ENCODE data around the gene COBL.

Gene COBL

DNA sequence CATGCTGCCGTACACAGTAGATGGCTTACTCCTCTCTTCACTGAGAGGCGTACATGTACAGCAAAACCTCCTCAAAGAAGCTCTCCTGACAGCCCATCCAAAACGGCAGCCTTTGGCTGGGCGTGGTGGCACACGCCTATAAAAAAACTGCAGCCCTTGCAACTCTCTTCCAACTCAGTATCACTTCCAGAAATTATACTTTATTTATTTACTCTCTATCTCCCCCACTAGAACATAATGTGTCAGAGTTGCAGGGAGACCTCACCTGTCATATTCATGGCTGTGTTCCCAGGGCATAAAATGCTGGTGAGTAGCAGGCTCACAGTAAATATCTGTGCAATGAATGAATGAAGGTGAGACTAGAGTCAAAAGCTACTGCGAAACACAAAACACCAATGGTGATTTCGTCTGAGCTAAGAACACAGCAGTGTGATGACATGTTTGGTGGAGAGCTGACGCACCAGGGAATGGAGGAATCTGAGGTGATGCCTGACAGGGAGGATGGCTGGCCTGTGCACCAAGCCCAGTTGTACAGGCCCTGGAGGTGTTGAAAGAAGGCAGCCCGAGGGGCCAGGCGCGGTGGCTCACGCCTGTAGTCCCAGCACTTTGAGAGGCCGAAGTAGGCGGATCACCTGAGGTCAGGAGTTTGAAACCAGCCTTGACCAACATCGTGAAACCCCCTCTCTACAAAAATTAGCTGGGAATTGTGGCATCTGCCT lies 55.3 kb downstream of the COBL start:
- Mint-ChIP-seq H3K27me3 (peaks cover 21% of the 10 kb centered on the region), H3K4me3 (no peak overlapping the region), H3K36me3 (ENCODE audit: insufficient read depth) (no peaks in the 10 kb centered on the region), H3K4me1 (no peaks in the 10 kb centered on the region), H3K27ac (ENCODE audit: low read depth) (no peak overlapping the region), H3K9me3 (no peaks in the 10 kb centered on the region)
- no peak for DNase-seq (ENCODE audit: low spot score in 2 of 2)
- no peak for ATAC-seq (replicated peaks; ENCODE audit: extremely low read depth, poor library complexity, severe bottlenecking)

DNA sequence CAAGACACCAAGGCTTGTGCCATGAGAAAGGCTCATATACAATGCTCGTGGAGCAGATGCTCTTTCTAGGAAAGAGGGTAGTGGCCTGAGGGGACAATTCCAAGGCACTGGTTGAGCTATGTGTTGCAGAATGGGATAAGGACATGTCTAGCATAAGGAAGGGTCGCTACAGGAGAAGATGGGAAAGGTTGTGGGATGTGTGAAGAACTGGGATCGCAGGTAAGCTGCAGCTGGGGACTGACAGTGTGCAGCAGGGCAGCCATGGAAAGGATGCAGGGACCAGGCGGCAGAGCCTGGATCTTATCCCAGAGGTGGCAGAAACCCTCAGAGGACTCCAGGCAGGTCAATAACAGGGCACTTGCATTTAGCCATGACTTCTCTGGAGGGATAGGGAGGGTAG lies 56.1 kb downstream of the COBL start:
- Mint-ChIP-seq H3K27ac (ENCODE audit: low read depth) (no peak overlapping the region), H3K4me3 (no peak overlapping the region), H3K9me3 (no peaks in the 10 kb centered on the region), H3K27me3 (peaks cover 21% of the 10 kb centered on the region), H3K4me1 (no peaks in the 10 kb centered on the region), H3K36me3 (ENCODE audit: insufficient read depth) (no peaks in the 10 kb centered on the region)
- DNase-seq (ENCODE audit: low spot score in 2 of 2) (no peak), ATAC-seq (replicated peaks; ENCODE audit: extremely low read depth, poor library complexity, severe bottlenecking) (no peak)

- ATAC-seq (replicated peaks; ENCODE audit: extremely low read depth, poor library complexity, severe bottlenecking) (no peak), DNase-seq (ENCODE audit: low spot score in 2 of 2) (no peak)
- no peak overlapping the region for H3K27ac Mint-ChIP-seq (ENCODE audit: low read depth)
- no peaks in the 10 kb centered on the region for H3K9me3 Mint-ChIP-seq
- no peaks in the 10 kb centered on the region for H3K4me1 Mint-ChIP-seq
- H3K27me3 Mint-ChIP-seq, result peaks cover 21% of the 10 kb centered on the region
- H3K4me3 Mint-ChIP-seq, result no peak overlapping the region
- no peaks in the 10 kb centered on the region for H3K36me3 Mint-ChIP-seq (ENCODE audit: insufficient read depth)
Observed at GRCh38 chr7:51259766-51260165, 56.8 kb downstream of the COBL start.

DNA sequence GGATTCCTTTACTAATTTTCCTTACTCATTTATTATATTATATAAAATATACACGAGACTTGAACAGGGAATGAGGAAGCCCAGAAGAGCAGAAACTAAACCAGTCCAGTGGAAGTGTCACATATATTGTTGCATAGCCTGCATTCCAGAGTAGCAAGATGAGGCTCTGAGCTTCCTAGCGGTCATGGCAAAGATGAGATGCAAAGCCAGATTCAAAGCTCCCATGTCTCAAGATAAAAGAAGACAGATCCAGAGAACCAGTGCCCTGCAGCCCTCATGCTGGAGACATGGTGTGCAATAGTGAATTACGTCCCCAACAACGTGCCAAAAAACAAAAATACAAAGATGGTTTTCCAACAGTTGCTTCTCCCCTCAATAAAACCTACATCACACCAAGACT lies 59.7 kb downstream of the COBL start:
- Mint-ChIP-seq H3K27me3 (peaks cover 21% of the 10 kb centered on the region), H3K9me3 (no peaks in the 10 kb centered on the region), H3K4me1 (no peaks in the 10 kb centered on the region), H3K36me3 (ENCODE audit: insufficient read depth) (no peaks in the 10 kb centered on the region), H3K4me3 (no peak overlapping the region), H3K27ac (ENCODE audit: low read depth) (no peak overlapping the region)
- ATAC-seq (replicated peaks; ENCODE audit: extremely low read depth, poor library complexity, severe bottlenecking) (no peak), DNase-seq (ENCODE audit: low spot score in 2 of 2) (no peak)

DNA sequence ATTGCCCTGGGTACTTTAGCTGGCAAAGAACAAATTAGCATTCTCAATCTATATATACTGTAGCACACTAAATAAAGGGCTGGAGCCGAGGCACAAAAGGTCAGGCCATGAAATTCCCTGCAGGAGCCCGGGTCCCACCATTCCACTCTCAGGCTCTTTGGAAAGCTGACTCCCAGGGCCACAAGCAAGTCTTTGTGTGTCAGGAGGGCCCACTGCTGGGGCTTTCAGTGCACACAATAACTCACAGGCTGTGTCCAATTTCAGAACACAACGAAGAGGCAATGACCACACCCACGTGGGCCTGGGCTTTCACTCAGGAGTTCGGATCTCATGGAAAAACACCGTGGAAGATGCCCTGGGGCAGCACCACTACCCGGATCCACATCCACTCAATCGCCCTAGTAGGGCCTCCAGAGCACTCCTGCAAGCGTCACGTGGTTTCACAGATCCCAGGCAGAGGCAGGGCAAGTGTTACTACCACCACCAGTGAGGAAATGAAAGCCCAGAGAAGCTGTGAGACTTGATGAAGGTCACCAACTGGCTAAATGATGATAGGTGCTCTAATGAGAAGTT lies 60.3 kb downstream of the COBL start:
- Mint-ChIP-seq H3K4me3 (no peak overlapping the region), H3K36me3 (ENCODE audit: insufficient read depth) (no peaks in the 10 kb centered on the region), H3K9me3 (no peaks in the 10 kb centered on the region), H3K4me1 (no peaks in the 10 kb centered on the region), H3K27ac (ENCODE audit: low read depth) (no peak overlapping the region), H3K27me3 (peaks cover 15% of the 10 kb centered on the region)
- DNase-seq (ENCODE audit: low spot score in 2 of 2) (no peak), ATAC-seq (replicated peaks; ENCODE audit: extremely low read depth, poor library complexity, severe bottlenecking) (no peak)

- H3K27me3 Mint-ChIP-seq, result peaks cover 8% of the 10 kb centered on the region
- H3K9me3 Mint-ChIP-seq, result no peaks in the 10 kb centered on the region
- no peak for DNase-seq (ENCODE audit: low spot score in 2 of 2)
- no peak overlapping the region for H3K4me3 Mint-ChIP-seq
- no peak overlapping the region for H3K27ac Mint-ChIP-seq (ENCODE audit: low read depth)
- no peaks in the 10 kb centered on the region for H3K4me1 Mint-ChIP-seq
- ATAC-seq (replicated peaks; ENCODE audit: extremely low read depth, poor library complexity, severe bottlenecking), result no peak
- no peaks in the 10 kb centered on the region for H3K36me3 Mint-ChIP-seq (ENCODE audit: insufficient read depth)
Observed at GRCh38 chr7:51255536-51256208, 60.9 kb downstream of the COBL start.

DNA sequence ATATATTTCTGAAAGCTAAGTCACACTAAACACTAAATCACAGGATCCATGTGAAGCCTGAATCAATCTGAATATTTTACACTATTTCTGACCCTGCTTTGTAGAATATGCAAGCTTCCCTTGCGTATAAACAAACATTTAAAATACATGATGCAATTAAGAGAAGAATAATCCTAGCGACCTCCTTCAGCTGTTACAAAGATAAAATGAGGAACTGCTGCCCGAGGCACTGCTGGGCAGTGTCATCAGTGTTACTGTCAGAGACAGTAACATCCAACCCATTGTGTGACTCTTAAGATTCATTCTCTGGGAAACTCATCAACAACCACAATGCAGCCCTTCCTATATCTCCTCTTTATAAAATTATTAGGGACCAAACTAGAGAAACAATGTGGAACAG lies 61.6 kb downstream of the COBL start:
- no peaks in the 10 kb centered on the region for H3K36me3 Mint-ChIP-seq (ENCODE audit: insufficient read depth)
- DNase-seq (ENCODE audit: low spot score in 2 of 2) (no peak), ATAC-seq (replicated peaks; ENCODE audit: extremely low read depth, poor library complexity, severe bottlenecking) (no peak)
- peaks cover 8% of the 10 kb centered on the region for H3K27me3 Mint-ChIP-seq
- H3K4me1 Mint-ChIP-seq, result no peaks in the 10 kb centered on the region
- H3K27ac Mint-ChIP-seq (ENCODE audit: low read depth), result no peak overlapping the region
- no peak overlapping the region for H3K4me3 Mint-ChIP-seq
- no peaks in the 10 kb centered on the region for H3K9me3 Mint-ChIP-seq

- no peak overlapping the region for H3K4me3 Mint-ChIP-seq
- H3K9me3 Mint-ChIP-seq, result no peaks in the 10 kb centered on the region
- ATAC-seq (replicated peaks; ENCODE audit: extremely low read depth, poor library complexity, severe bottlenecking) (no peak), DNase-seq (ENCODE audit: low spot score in 2 of 2) (no peak)
- H3K36me3 Mint-ChIP-seq (ENCODE audit: insufficient read depth), result no peaks in the 10 kb centered on the region
- H3K27ac Mint-ChIP-seq (ENCODE audit: low read depth), result no peak overlapping the region
- peaks cover 8% of the 10 kb centered on the region for H3K27me3 Mint-ChIP-seq
- no peaks in the 10 kb centered on the region for H3K4me1 Mint-ChIP-seq
Observed at GRCh38 chr7:51253157-51253556, 63.5 kb downstream of the COBL start.

DNA sequence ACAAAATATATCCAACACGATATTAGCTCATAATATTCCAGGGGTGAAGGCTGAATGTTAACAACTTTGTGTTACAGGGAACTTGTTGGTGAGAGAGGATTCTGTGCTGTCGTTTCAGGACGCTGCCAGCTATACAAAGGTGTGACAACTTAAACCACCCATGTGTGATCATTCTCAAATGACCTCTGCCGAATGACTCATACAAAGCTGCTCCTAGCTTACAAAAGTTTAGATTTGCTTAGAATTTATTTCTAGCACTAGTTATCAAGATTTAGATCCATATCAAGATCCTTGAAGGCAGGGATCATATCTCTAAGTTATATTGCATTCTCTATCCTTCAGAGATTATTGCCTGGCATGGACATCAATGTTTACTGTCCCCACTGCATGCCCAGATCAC lies 65.3 kb downstream of the COBL start:
- no peak for DNase-seq (ENCODE audit: low spot score in 2 of 2)
- no peak for ATAC-seq (replicated peaks; ENCODE audit: extremely low read depth, poor library complexity, severe bottlenecking)
- Mint-ChIP-seq H3K27me3 (peaks cover 8% of the 10 kb centered on the region), H3K4me3 (no peak overlapping the region), H3K36me3 (ENCODE audit: insufficient read depth) (no peaks in the 10 kb centered on the region), H3K9me3 (no peaks in the 10 kb centered on the region), H3K27ac (ENCODE audit: low read depth) (no peak overlapping the region), H3K4me1 (no peaks in the 10 kb centered on the region)

DNA sequence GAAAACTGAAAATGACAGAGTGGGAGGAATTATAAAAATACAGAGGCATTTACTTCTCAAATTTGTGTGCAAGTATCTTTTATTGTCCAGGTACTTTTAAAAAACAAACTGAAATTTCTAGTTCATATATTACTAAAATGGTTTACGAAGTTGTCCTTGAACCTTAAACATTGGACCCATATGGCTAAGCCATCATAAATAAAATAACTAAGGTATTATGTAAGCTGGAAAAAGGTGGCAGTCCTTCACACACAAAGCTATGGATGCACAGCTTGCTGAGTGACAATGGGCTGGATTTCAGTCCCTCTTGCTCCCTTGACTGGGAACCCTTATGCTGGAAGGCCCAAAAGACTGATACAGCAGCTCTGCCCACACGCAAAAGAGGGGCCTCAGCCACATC lies 66.1 kb downstream of the COBL start:
- H3K27me3 Mint-ChIP-seq, result peaks cover 9% of the 10 kb centered on the region
- no peak overlapping the region for H3K27ac Mint-ChIP-seq (ENCODE audit: low read depth)
- H3K4me1 Mint-ChIP-seq, result no peaks in the 10 kb centered on the region
- DNase-seq (ENCODE audit: low spot score in 2 of 2), result no peak
- H3K9me3 Mint-ChIP-seq, result no peaks in the 10 kb centered on the region
- H3K4me3 Mint-ChIP-seq, result no peak overlapping the region
- H3K36me3 Mint-ChIP-seq (ENCODE audit: insufficient read depth), result no peaks in the 10 kb centered on the region
- ATAC-seq (replicated peaks; ENCODE audit: extremely low read depth, poor library complexity, severe bottlenecking), result no peak

GRCh38 chr7:51249991-51250390 lies 66.6 kb downstream of the COBL start:
- Mint-ChIP-seq H3K27ac (ENCODE audit: low read depth) (no peak overlapping the region), H3K4me1 (no peaks in the 10 kb centered on the region), H3K27me3 (peaks cover 14% of the 10 kb centered on the region), H3K4me3 (no peak overlapping the region), H3K9me3 (no peaks in the 10 kb centered on the region), H3K36me3 (ENCODE audit: insufficient read depth) (no peaks in the 10 kb centered on the region)
- ATAC-seq (replicated peaks; ENCODE audit: extremely low read depth, poor library complexity, severe bottlenecking) (no peak), DNase-seq (ENCODE audit: low spot score in 2 of 2) (no peak)

DNA sequence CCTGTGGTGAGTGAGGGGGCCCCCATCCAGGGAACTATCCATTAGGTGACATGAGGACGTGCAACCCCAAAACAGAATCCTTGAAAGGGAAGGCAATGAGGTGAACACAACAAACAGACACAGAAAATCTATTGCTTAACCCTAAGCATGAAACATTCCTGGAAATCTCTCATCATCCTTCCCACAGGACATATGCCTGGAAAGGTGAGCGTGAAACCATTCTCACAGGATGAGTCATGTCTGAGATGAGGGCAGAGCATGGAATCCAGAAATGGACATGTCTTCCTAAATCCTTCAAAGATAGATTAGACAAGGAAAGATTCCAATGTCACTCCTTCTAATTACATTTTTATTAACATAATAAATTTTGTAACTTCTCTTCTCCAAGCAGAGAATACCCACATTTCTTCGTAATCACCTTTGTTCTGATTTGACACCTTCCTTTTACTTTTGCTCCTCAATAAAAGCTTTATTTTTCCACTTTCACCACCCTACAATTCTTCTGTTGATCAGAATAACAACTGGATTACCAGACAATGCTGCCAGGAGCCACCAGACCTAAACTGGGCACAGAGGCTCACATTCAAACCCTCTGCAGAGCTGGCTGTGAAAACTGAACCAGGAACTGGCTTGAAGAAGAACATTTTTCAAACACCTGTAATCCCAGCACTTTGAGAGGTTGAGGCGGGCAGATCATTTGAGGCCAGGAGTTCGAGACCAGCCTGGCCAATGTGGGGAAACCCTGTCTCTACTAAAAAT lies 67.2 kb downstream of the COBL start:
- DNase-seq (ENCODE audit: low spot score in 2 of 2) (no peak), ATAC-seq (replicated peaks; ENCODE audit: extremely low read depth, poor library complexity, severe bottlenecking) (no peak)
- Mint-ChIP-seq H3K4me3 (no peak overlapping the region), H3K4me1 (no peaks in the 10 kb centered on the region), H3K27me3 (peaks cover 21% of the 10 kb centered on the region), H3K27ac (ENCODE audit: low read depth) (no peak overlapping the region), H3K36me3 (ENCODE audit: insufficient read depth) (no peaks in the 10 kb centered on the region), H3K9me3 (no peaks in the 10 kb centered on the region)
